ENCODE results near the gene C16orf92. TPM values are rescaled to one million over a fixed set of nuclear protein-coding genes. Genes with fewer than 3 reads are reported as not detected.

The C16orf92 gene, protein sequence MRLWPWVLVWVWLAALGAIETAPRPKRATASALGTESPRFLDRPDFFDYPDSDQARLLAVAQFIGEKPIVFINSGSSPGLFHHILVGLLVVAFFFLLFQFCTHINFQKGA
- total RNA-seq (2014; rRNA removed; shearing (Covaris generic)) = not detected in 2 replicates
- 0.34 and 0.56 TPM in 2 replicates for polyA plus RNA-seq (2016; fragmentation: Nextera tagmentation; extraction: Ambion mirVana)
- long read RNA-seq = 0 reads

DNA sequence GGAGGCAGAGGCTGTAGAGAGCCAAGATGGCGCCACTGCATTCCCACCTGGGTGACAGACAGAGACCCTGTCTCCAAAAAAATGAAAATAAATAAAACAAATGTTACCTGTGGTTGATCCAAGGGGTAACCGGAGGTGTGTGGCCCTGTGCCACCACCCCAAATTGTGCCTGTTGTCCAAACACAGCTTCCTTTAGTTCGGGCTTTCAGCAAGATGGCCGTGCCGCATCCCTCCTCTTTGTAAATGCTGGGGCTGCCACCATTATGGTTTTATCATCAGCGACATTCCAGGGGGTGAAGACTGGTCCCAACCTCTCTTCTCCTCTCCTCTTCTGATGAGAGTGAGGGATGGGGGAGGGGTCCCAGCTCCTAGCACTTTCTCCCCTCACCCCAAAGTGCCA is at the start of gene C16orf92:
Gene C16orf92 (plus strand): TSS at position 312 of the 400 bp plus-strand sequence. CDS start 143 bp downstream, outside the sequence.
- Mint-ChIP-seq H3K36me3 (ENCODE audit: low read depth) (peaks cover 3% of the 10 kb centered on the region; the same call in 2 of the 3 replicates), H3K9me3 (no peaks in the 10 kb centered on the region; the same call in 2 of the 3 replicates), H3K4me3 (no peak within 1 kb of the TSS), H3K27ac (no peak within 1 kb of the TSS), H3K4me1 (peaks cover 6% of the 10 kb centered on the region), H3K27me3 (ENCODE audit: insufficient read depth, low read depth, poor library complexity) (peaks cover 12% of the 10 kb centered on the region)
- no peak within 1 kb of the TSS for H3K4me2 ChIP-seq
- no peak for TF ChIP-seq EZH2phosphoT487 (IDR thresholded peaks at IDR 0.05; ENCODE audit: unreplicated experiment)
- no peak for TF ChIP-seq CREB1 (CRISPR knock-in tag; IDR thresholded peaks at IDR 0.05; ENCODE audit: low read depth)
- no peak for TF ChIP-seq STAT1 (IDR thresholded peaks at IDR 0.05; ENCODE audit: unreplicated experiment)
- TF ChIP-seq, protein P1, sequence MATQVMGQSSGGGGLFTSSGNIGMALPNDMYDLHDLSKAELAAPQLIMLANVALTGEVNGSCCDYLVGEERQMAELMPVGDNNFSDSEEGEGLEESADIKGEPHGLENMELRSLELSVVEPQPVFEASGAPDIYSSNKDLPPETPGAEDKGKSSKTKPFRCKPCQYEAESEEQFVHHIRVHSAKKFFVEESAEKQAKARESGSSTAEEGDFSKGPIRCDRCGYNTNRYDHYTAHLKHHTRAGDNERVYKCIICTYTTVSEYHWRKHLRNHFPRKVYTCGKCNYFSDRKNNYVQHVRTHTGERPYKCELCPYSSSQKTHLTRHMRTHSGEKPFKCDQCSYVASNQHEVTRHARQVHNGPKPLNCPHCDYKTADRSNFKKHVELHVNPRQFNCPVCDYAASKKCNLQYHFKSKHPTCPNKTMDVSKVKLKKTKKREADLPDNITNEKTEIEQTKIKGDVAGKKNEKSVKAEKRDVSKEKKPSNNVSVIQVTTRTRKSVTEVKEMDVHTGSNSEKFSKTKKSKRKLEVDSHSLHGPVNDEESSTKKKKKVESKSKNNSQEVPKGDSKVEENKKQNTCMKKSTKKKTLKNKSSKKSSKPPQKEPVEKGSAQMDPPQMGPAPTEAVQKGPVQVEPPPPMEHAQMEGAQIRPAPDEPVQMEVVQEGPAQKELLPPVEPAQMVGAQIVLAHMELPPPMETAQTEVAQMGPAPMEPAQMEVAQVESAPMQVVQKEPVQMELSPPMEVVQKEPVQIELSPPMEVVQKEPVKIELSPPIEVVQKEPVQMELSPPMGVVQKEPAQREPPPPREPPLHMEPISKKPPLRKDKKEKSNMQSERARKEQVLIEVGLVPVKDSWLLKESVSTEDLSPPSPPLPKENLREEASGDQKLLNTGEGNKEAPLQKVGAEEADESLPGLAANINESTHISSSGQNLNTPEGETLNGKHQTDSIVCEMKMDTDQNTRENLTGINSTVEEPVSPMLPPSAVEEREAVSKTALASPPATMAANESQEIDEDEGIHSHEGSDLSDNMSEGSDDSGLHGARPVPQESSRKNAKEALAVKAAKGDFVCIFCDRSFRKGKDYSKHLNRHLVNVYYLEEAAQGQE (IDR thresholded peaks at IDR 0.05; ENCODE audit: unreplicated experiment) = no peak
- no peak for TF ChIP-seq POLR2AphosphoS5 (IDR thresholded peaks at IDR 0.05; ENCODE audit: low read depth)
- no peak within 1 kb of the TSS for H3K27ac ChIP-seq (ENCODE audit: low read depth)
- 0 out of 2 replicates have a peak, but pooled peaks cover 4% of the 10 kb centered on the region for H3F3A ChIP-seq (replicated peaks; ENCODE audit: low read depth)
- no peaks in the 10 kb centered on the region for H3K36me3 ChIP-seq (ENCODE audit: insufficient read depth)
- no peaks in the 10 kb centered on the region for H3K79me2 ChIP-seq (replicated peaks; ENCODE audit: insufficient read depth)
- H3K4me3 ChIP-seq = no peak within 1 kb of the TSS
- no peaks in the 10 kb centered on the region for H3K9me2 ChIP-seq (ENCODE audit: insufficient read depth)
- H4K20me1 ChIP-seq (replicated peaks; ENCODE audit: insufficient read depth) = no peaks in the 10 kb centered on the region
- H3K27me3 ChIP-seq (ENCODE audit: insufficient read depth) = no peaks in the 10 kb centered on the region
- no peak for DNase-seq (ENCODE audit: low spot score)
- no peak within 1 kb of the TSS for H2AFZ ChIP-seq
- no peaks in the 10 kb centered on the region for H3K4me1 ChIP-seq (ENCODE audit: insufficient read depth)
- no peak for ATAC-seq

DNA sequence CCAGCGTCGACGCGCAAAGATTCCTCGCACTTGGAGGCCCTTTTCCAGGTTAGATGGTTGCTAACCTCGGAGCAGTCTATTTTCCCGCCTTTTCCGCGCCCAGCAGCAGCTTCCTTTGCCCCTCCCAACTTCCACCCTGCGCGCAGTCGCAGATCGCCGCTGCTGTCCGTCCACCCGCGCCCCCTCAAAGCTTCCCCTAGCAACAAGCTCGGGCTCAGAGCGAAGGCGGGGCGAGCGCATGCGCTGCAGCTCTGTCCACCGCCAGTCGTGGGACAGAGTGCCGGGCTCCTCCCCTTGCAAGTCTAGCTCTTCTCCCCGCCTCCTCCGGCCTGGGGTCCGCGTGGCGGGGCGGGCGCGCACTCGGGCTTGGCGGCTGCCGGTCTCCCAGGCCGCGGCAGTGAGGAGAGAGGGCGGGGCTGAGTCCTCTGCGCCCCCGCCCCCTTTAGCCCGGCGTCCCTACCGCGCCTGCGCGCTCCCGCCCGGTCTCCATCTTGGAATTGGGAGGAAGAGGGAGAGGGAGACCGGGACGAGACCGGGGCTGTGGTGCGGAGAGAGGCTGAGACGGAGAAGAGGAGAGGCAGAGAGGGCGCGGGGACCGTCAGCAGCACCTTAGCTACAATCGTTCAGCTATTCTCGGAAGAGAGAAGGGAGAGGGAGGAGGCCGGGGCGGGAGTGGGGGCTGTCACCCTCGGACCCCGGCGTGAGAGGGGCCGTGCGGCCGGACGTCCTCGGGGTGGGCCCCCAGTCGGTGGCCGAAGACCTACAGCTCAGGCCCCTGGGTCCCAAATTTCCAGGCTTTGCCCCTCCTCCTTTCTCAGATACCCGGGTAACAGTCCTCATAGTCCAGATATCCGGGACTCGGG is 49.4 kb upstream of the C16orf92 start, which contains the start of gene TAOK2:
Gene TAOK2 (plus strand): TSS at position 485 of the 863 bp plus-strand sequence. CDS start 3,905 bp downstream, outside the sequence.
- peak within 1 kb of the TSS; percentile 98 for H3K4me3 ChIP-seq
- H3K27me3 Mint-ChIP-seq (ENCODE audit: insufficient read depth, low read depth, poor library complexity) = peaks cover 18% of the 10 kb centered on the region
- peaks cover 21% of the 10 kb centered on the region for H3K9me3 Mint-ChIP-seq
- H2AFZ ChIP-seq = peak within 1 kb of the TSS; percentile 84
- DNase-seq (ENCODE audit: low spot score) (peak; percentile 99), ATAC-seq (peak; percentile 95)
- H3K9me2 ChIP-seq (ENCODE audit: insufficient read depth) = peaks cover 4% of the 10 kb centered on the region; the same call in 1 of the 2 replicates
- peaks cover 16% of the 10 kb centered on the region for H3K27me3 ChIP-seq (ENCODE audit: insufficient read depth)
- peaks cover 27% of the 10 kb centered on the region for H3K4me1 ChIP-seq (ENCODE audit: insufficient read depth)
- peak within 1 kb of the TSS; percentile 74 for H3K27ac ChIP-seq (ENCODE audit: low read depth)
- peaks cover 40% of the 10 kb centered on the region for H3K36me3 Mint-ChIP-seq (ENCODE audit: low read depth)
- peaks cover 13% of the 10 kb centered on the region for H3K36me3 ChIP-seq (ENCODE audit: insufficient read depth)
- peak within 1 kb of the TSS; percentile 97 for H3K4me3 Mint-ChIP-seq
- peak within 1 kb of the TSS; percentile 100 for H3K4me2 ChIP-seq
- peak within 1 kb of the TSS; percentile 92 for H3K27ac Mint-ChIP-seq
- peaks cover 17% of the 10 kb centered on the region for H4K20me1 ChIP-seq (replicated peaks; ENCODE audit: insufficient read depth)
- peaks cover 29% of the 10 kb centered on the region for H3K4me1 Mint-ChIP-seq
- H3K79me2 ChIP-seq (replicated peaks; ENCODE audit: insufficient read depth) = peaks cover 37% of the 10 kb centered on the region
- H3F3A ChIP-seq (replicated peaks; ENCODE audit: low read depth) = peaks cover 23% of the 10 kb centered on the region; the same call in 1 of the 2 replicates
- TF ChIP-seq CREB1 (CRISPR knock-in tag; IDR thresholded peaks at IDR 0.05; ENCODE audit: low read depth) = peak; percentile 22; the same call in 1 of the 2 replicates
- peak; percentile 96 for TF ChIP-seq POLR2AphosphoS5 (IDR thresholded peaks at IDR 0.05; ENCODE audit: low read depth)
- TF ChIP-seq, protein P2, sequence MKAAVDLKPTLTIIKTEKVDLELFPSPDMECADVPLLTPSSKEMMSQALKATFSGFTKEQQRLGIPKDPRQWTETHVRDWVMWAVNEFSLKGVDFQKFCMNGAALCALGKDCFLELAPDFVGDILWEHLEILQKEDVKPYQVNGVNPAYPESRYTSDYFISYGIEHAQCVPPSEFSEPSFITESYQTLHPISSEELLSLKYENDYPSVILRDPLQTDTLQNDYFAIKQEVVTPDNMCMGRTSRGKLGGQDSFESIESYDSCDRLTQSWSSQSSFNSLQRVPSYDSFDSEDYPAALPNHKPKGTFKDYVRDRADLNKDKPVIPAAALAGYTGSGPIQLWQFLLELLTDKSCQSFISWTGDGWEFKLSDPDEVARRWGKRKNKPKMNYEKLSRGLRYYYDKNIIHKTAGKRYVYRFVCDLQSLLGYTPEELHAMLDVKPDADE (IDR thresholded peaks at IDR 0.05) = peak; percentile 51
- no peak for TF ChIP-seq STAT1 (IDR thresholded peaks at IDR 0.05; ENCODE audit: unreplicated experiment)
- TF ChIP-seq, protein P3, sequence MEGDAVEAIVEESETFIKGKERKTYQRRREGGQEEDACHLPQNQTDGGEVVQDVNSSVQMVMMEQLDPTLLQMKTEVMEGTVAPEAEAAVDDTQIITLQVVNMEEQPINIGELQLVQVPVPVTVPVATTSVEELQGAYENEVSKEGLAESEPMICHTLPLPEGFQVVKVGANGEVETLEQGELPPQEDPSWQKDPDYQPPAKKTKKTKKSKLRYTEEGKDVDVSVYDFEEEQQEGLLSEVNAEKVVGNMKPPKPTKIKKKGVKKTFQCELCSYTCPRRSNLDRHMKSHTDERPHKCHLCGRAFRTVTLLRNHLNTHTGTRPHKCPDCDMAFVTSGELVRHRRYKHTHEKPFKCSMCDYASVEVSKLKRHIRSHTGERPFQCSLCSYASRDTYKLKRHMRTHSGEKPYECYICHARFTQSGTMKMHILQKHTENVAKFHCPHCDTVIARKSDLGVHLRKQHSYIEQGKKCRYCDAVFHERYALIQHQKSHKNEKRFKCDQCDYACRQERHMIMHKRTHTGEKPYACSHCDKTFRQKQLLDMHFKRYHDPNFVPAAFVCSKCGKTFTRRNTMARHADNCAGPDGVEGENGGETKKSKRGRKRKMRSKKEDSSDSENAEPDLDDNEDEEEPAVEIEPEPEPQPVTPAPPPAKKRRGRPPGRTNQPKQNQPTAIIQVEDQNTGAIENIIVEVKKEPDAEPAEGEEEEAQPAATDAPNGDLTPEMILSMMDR (conservative IDR thresholded peaks at IDR 0.05; ENCODE audit: low read depth in 2 of 2) = no peak
